GM23248 (cell line): ENCODE results near the gene WNT3A.

Experiments used
- EZH2 ChIP-seq: fragments of 200-600 bp; sonication (generic); IDR thresholded peaks from 2 replicates; pipeline ENCODE4 v1.6.1; 2018; ENCODE audit warnings: antibody characterized with exemption, mild to moderate bottlenecking; ENCODE audit not compliant: insufficient read depth, poor library complexity, severe bottlenecking
- EZH2phosphoT487 ChIP-seq: fragments of 200-600 bp; sonication (generic); IDR thresholded peaks from 2 replicates; pipeline ENCODE4 v1.6.1; 2018; ENCODE audit warnings: antibody characterized with exemption, moderate library complexity, mild to moderate bottlenecking, low read depth; ENCODE audit not compliant: insufficient read depth

DNA sequence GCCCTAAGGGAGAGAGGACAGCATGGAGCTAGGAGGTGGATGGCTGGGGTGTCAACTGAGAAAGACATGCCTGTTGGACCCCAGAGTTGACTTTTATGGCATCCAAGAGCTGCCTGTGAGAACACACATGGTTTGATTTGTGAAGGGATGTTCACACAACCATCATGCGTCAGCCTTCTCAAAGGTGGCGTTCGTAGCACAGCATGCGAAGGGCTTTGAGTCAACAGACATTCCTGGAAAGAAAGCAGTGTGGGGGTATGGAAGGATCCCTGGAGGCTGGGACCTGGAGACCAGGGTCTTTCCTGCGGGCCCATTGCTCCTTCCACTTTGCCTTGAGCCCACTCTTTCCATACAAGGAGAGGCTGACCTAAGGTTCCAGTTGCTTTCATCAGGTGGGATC is 6.4 kb upstream of the WNT3A start:
- TF ChIP-seq EZH2 (no peak), EZH2phosphoT487 (no peak)
